Panc1 (cell line): ENCODE measurements around the gene ADI1. TPM values are rescaled to one million over a fixed set of nuclear protein-coding genes. Genes with fewer than 3 reads are reported as not detected.

Experiments
- ATAC-seq: fragments of 200-7000 bp; cut with Tn5 transposase; 2 replicates; pipeline ENCODE4 v1.9.1; 2020; ENCODE audit warnings: mild to moderate bottlenecking, moderate library complexity
- BruUV-seq: library from RNA; stranded (reverse); fragments of 400-500 nt; replicated peaks from 2 replicates; lab custom pipeline; 2021; lab: Mats Ljungman, UMichigan
- CTCF ChIA-PET: fragments of 300-600 bp; sonication (Branson Sonifier 250); formaldehyde crosslinking; loops from one replicate; lab custom pipeline; 2022; ENCODE audit warnings: antibody characterized with exemption; lab: Charles Lee
- POLR2A ChIA-PET: fragments of 300-600 bp; sonication (Branson Sonifier 250); formaldehyde crosslinking; loops from one replicate; lab custom pipeline; 2022; ENCODE audit warnings: antibody characterized with exemption; lab: Charles Lee
- DNase-seq: peaks from one replicate; pipeline ENCODE4 v3.0.0-alpha.2; 2010; ENCODE audit warnings: low read depth, low spot score
- H3K27ac ChIP-seq: 2 replicates; pipeline ENCODE4 v1.5.1; 2011; ENCODE audit warnings: mild to moderate bottlenecking, low read length, inconsistent platforms
- H3K27me3 ChIP-seq: fragments of 200-500 bp; sonication (Bioruptor generic); 2 replicates; pipeline ENCODE4 v1.6.0; 2014; ENCODE audit warnings: low read length, inconsistent platforms; ENCODE audit not compliant: control insufficient read depth, insufficient read depth
- H3K36me3 ChIP-seq: fragments of 200-500 bp; sonication (Bioruptor generic); 2 replicates; pipeline ENCODE4 v1.5.1; 2014; ENCODE audit warnings: inconsistent platforms, mild to moderate bottlenecking, low read length, moderate library complexity; ENCODE audit not compliant: control insufficient read depth, insufficient read depth
- H3K4me1 ChIP-seq: 2 replicates; pipeline ENCODE4 v1.5.1; 2011; ENCODE audit warnings: inconsistent platforms, mild to moderate bottlenecking, low read length, moderate library complexity; ENCODE audit not compliant: control insufficient read depth, insufficient read depth
- H3K4me3 ChIP-seq, 2 experiments: 2 replicates each; pipeline ENCODE4 v1.5.1; 2011 to 2012; ENCODE audit warnings: low read depth in 2 of 2, low read length in 2 of 2, mild to moderate bottlenecking in 2 of 2, inconsistent platforms in 1 of 2, moderate library complexity in 1 of 2
- H3K9me3 ChIP-seq: fragments of 200-500 bp; sonication (Bioruptor generic); 2 replicates; pipeline ENCODE4 v1.5.1; 2014; ENCODE audit warnings: low read depth, mild to moderate bottlenecking, inconsistent platforms, low read length, moderate library complexity; ENCODE audit not compliant: control insufficient read depth, insufficient read depth
- POLR2AphosphoS5 ChIP-seq: IDR thresholded peaks from 2 replicates; pipeline ENCODE4 v1.6.1; 2012; ENCODE audit warnings: mild to moderate bottlenecking, low read depth, low read length, moderate library complexity
- SIN3A ChIP-seq: IDR thresholded peaks from 2 replicates; pipeline ENCODE4 v1.6.1; 2012; ENCODE audit warnings: low read depth, mild to moderate bottlenecking, low read length, moderate library complexity, borderline replicate concordance; ENCODE audit not compliant: insufficient read depth
- TCF7L2 ChIP-seq: IDR thresholded peaks from 2 replicates; pipeline ENCODE4 v1.6.1; 2011; ENCODE audit warnings: mild to moderate bottlenecking, low read depth, low read length, inconsistent platforms
- in situ Hi-C: cut with HindIII; loops from 2 replicates; pipeline ENCODE4 v1.10.0; 2016; ENCODE audit warnings: low sequenced_read_pairs, low pct_unique_long_range_greater_than_20kb
- intact Hi-C: fragments of 100-400 bp; cut with micrococcal nuclease; formaldehyde crosslinking; loops from one replicate; pipeline ENCODE4 v1.10.0; 2022; ENCODE audit not compliant: unreplicated experiment
- total RNA-seq: library from RNA; stranded (reverse); gene quantifications from one replicate; pipeline ENCODE4 v1.2.1, GENCODE V29; 2021; ENCODE audit not compliant: unreplicated experiment
- TF ChIP-seq, protein P1 (sequence below), 2 experiments: IDR thresholded peaks; 2 replicates each; pipeline ENCODE4 v1.6.1; 2011 to 2012; ENCODE audit warnings: low read depth in 2 of 2, control low read depth in 1 of 2, low read length in 1 of 2, mild to moderate bottlenecking in 1 of 2, moderate library complexity in 1 of 2; ENCODE audit not compliant: insufficient read depth in 1 of 2
- TF ChIP-seq, protein P2 (sequence below): fragments of 450-650 bp; IDR thresholded peaks from 2 replicates; pipeline ENCODE4 v1.5.1; 2017; ENCODE audit warnings: mild to moderate bottlenecking

Gene ADI1
- total RNA-seq, 1 experiment from 2014 or later: 42.9 TPM

DNA sequence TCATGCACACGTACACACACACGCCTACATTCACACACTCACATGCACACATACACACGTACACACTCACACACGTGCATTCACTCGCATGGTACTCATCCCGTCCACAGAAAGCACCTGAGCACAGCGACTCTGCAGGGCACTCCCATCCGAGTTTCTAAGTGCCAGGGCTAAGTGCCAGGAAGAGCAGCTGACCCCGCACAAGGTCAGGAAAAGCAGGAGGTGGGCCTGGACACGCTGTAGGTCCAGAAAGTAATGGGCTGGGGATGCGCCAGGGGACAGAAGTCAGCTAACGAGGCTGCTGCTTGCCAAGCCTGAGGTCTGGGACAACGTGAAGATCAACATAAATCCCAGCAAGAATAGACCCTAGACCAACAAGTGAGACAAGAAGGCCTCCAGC, 15.8 kb downstream of the ADI1 start:
- Histone ChIP-seq H3K4me1 (no peaks in the 10 kb centered on the region), H3K27me3 (no peaks in the 10 kb centered on the region), H3K9me3 (no peaks in the 10 kb centered on the region), H3K27ac (no peak overlapping the region), H3K4me3 (no peak overlapping the region), H3K36me3 (no peaks in the 10 kb centered on the region)
- ChIA-PET CTCF (no interaction called here), POLR2A (no interaction called here)
- TF ChIP-seq, protein P1, sequence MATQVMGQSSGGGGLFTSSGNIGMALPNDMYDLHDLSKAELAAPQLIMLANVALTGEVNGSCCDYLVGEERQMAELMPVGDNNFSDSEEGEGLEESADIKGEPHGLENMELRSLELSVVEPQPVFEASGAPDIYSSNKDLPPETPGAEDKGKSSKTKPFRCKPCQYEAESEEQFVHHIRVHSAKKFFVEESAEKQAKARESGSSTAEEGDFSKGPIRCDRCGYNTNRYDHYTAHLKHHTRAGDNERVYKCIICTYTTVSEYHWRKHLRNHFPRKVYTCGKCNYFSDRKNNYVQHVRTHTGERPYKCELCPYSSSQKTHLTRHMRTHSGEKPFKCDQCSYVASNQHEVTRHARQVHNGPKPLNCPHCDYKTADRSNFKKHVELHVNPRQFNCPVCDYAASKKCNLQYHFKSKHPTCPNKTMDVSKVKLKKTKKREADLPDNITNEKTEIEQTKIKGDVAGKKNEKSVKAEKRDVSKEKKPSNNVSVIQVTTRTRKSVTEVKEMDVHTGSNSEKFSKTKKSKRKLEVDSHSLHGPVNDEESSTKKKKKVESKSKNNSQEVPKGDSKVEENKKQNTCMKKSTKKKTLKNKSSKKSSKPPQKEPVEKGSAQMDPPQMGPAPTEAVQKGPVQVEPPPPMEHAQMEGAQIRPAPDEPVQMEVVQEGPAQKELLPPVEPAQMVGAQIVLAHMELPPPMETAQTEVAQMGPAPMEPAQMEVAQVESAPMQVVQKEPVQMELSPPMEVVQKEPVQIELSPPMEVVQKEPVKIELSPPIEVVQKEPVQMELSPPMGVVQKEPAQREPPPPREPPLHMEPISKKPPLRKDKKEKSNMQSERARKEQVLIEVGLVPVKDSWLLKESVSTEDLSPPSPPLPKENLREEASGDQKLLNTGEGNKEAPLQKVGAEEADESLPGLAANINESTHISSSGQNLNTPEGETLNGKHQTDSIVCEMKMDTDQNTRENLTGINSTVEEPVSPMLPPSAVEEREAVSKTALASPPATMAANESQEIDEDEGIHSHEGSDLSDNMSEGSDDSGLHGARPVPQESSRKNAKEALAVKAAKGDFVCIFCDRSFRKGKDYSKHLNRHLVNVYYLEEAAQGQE (IDR thresholded peaks at IDR 0.05; ENCODE audit: insufficient read depth in 1 of 2, low read depth in 2 of 2, low read length in 1 of 2): no peak
- no peak for TF ChIP-seq TCF7L2
- TF ChIP-seq POLR2AphosphoS5: no peak
- TF ChIP-seq SIN3A: no peak
- TF ChIP-seq, protein P2, sequence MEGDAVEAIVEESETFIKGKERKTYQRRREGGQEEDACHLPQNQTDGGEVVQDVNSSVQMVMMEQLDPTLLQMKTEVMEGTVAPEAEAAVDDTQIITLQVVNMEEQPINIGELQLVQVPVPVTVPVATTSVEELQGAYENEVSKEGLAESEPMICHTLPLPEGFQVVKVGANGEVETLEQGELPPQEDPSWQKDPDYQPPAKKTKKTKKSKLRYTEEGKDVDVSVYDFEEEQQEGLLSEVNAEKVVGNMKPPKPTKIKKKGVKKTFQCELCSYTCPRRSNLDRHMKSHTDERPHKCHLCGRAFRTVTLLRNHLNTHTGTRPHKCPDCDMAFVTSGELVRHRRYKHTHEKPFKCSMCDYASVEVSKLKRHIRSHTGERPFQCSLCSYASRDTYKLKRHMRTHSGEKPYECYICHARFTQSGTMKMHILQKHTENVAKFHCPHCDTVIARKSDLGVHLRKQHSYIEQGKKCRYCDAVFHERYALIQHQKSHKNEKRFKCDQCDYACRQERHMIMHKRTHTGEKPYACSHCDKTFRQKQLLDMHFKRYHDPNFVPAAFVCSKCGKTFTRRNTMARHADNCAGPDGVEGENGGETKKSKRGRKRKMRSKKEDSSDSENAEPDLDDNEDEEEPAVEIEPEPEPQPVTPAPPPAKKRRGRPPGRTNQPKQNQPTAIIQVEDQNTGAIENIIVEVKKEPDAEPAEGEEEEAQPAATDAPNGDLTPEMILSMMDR: no peak
- intact Hi-C loops: no loop called here
- in situ Hi-C loops: no loop called here
- no peak for DNase-seq
- no peak for ATAC-seq
- no TSS peak for BruUV-seq

GRCh38 chr2:3503046-3503445, 16.3 kb downstream of the ADI1 start:
- Histone ChIP-seq H3K4me3 (no peak overlapping the region), H3K27me3 (no peaks in the 10 kb centered on the region), H3K36me3 (no peaks in the 10 kb centered on the region; the same call in 1 of the 2 replicates), H3K4me1 (no peaks in the 10 kb centered on the region), H3K27ac (no peak overlapping the region), H3K9me3 (no peaks in the 10 kb centered on the region)
- in situ Hi-C loops (no loop called here), intact Hi-C loops (no loop called here)
- BruUV-seq: no TSS peak
- CTCF ChIA-PET: no interaction called here
- ATAC-seq: no peak
- no peak for DNase-seq
- POLR2A ChIA-PET: no interaction called here
- TF ChIP-seq TCF7L2 (no peak), POLR2AphosphoS5 (no peak), SIN3A (no peak)
- TF ChIP-seq, protein P1 (IDR thresholded peaks at IDR 0.05; ENCODE audit: insufficient read depth in 1 of 2, low read depth in 2 of 2, low read length in 1 of 2): no peak
- TF ChIP-seq, protein P2: no peak
